Activated CD4-positive, alpha-beta T cell treated with anti-CD3 and anti-CD28 coated beads, Interleukin-2, Interleukin-6, amounts not matched to agents 100 ng/mL and 50 ng/mL, durations not matched to agents 16 hours and 8 hours (primary cell): Measurements from ENCODE around the gene CDYL.

ENCODE experiments used
- DNase-seq: peaks from one replicate; pipeline ENCODE4 v3.0.0-alpha.2; 2020

The CDYL gene

GRCh38 chr6:4776131-4776492 is at the start of gene CDYL:
TSS of gene CDYL (plus strand) at chr6:4776404. CDS start at chr6:4776784, 380 bp downstream.
- DNase-seq: peak; percentile 91

- no peak for DNase-seq
Observed at GRCh38 chr6:4726645-4727044, 49.6 kb upstream of the CDYL start.

GRCh38 chr6:4727217-4727616 is 49.0 kb upstream of the CDYL start:
- DNase-seq: no peak

GRCh38 chr6:4727671-4728435 is 48.4 kb upstream of the CDYL start:
- peak; percentile 46 for DNase-seq

- DNase-seq: no peak
Observed at GRCh38 chr6:4728436-4728769, 47.8 kb upstream of the CDYL start.

GRCh38 chr6:4728926-4729325 is 47.3 kb upstream of the CDYL start:
- DNase-seq: no peak

- DNase-seq: no peak
Observed at GRCh38 chr6:4731996-4732395, 44.2 kb upstream of the CDYL start.

- no peak for DNase-seq
Observed at GRCh38 chr6:4732691-4733315, 43.4 kb upstream of the CDYL start.

- DNase-seq: no peak
Observed at GRCh38 chr6:4736371-4736873, 39.8 kb upstream of the CDYL start.

GRCh38 chr6:4740032-4740431 is 36.2 kb upstream of the CDYL start:
- no peak for DNase-seq

- DNase-seq: no peak
Observed at GRCh38 chr6:4743062-4743461, 33.1 kb upstream of the CDYL start.

GRCh38 chr6:4743926-4744325 is 32.3 kb upstream of the CDYL start:
- no peak for DNase-seq

- no peak for DNase-seq
Observed at GRCh38 chr6:4747588-4747987, 28.6 kb upstream of the CDYL start.

- no peak for DNase-seq
Observed at GRCh38 chr6:4751823-4752464, 24.3 kb upstream of the CDYL start.

- no peak for DNase-seq
Observed at GRCh38 chr6:4756247-4756646, 20.0 kb upstream of the CDYL start.

GRCh38 chr6:4759997-4760396 is 16.2 kb upstream of the CDYL start:
- DNase-seq: no peak

GRCh38 chr6:4760773-4761172 is 15.4 kb upstream of the CDYL start:
- no peak for DNase-seq

GRCh38 chr6:4762294-4762693 is 13.9 kb upstream of the CDYL start:
- DNase-seq: no peak

- no peak for DNase-seq
Observed at GRCh38 chr6:4763921-4764320, 12.3 kb upstream of the CDYL start.

GRCh38 chr6:4768815-4769214 is 7.4 kb upstream of the CDYL start:
- DNase-seq: no peak

GRCh38 chr6:4772750-4773149 is 3.5 kb upstream of the CDYL start:
- DNase-seq: no peak

- no peak for DNase-seq
Observed at GRCh38 chr6:4773181-4773580, 3.0 kb upstream of the CDYL start.

- no peak for DNase-seq
Observed at GRCh38 chr6:4774296-4774695, 1.9 kb upstream of the CDYL start.
